ENCODE data around the gene MYO9B. TPM values are rescaled to one million over a fixed set of nuclear protein-coding genes. Genes with fewer than 3 reads are reported as not detected.

MYO9B gene
- total and polyA plus RNA-seq, 10 donors, result 70.5 to 329 (median 256) TPM

- Histone ChIP-seq H3K36me3 (no peaks in the 10 kb centered on the region), H3K4me3 (no peak overlapping the region), H3K9me3 (no peaks in the 10 kb centered on the region), H3K4me1 (no peaks in the 10 kb centered on the region), H3K27me3 (replicated peaks in 1 of 7) (peaks cover 0 to 21% (median 0%) of the 10 kb centered on the region in 7 donors), H3K27ac (no peak overlapping the region)
- TF ChIP-seq POLR2A (IDR thresholded peaks at IDR 0.05), result no peak
- TF ChIP-seq POLR2AphosphoS5 (IDR thresholded peaks at IDR 0.05), result no peak
- no peak for TF ChIP-seq CTCF (IDR thresholded peaks at IDR 0.05 in 8 of 11, conservative IDR thresholded peaks at IDR 0.05 in 3 of 11)
- WGBS, 5 donors, result 66 to 74% (median 71%) methylated on average over 13 to 15 of the region's 15 CpGs
- intact Hi-C loops (cut with DNase I; ENCODE audit: low total_unique reads), result no loop called here
- no peak for DNase-seq
Observed at GRCh38 chr19:17035842-17036424, 39.6 kb upstream of the MYO9B start.

- 85 to 93% (median 89%) methylated on average over 4 of the region's 4 CpGs for WGBS, 5 donors
- TF ChIP-seq CTCF (IDR thresholded peaks at IDR 0.05 in 8 of 11, conservative IDR thresholded peaks at IDR 0.05 in 3 of 11), result no peak
- no peak for TF ChIP-seq POLR2AphosphoS5 (IDR thresholded peaks at IDR 0.05)
- no peak for TF ChIP-seq POLR2A (IDR thresholded peaks at IDR 0.05)
- peaks cover 0 to 21% (median 0%) of the 10 kb centered on the region in 7 donors for H3K27me3 ChIP-seq (replicated peaks in 1 of 7)
- DNase-seq, result no peak
- H3K27ac ChIP-seq, result no peak overlapping the region
- H3K9me3 ChIP-seq, result no peaks in the 10 kb centered on the region
- H3K4me3 ChIP-seq, result no peak overlapping the region
- intact Hi-C loops (cut with DNase I; ENCODE audit: low total_unique reads), result no loop called here
- no peaks in the 10 kb centered on the region for H3K4me1 ChIP-seq
- no peaks in the 10 kb centered on the region for H3K36me3 ChIP-seq
Observed at GRCh38 chr19:17036640-17037039, 38.9 kb upstream of the MYO9B start.

GRCh38 chr19:17037184-17037583 lies 38.4 kb upstream of the MYO9B start:
- WGBS, 5 donors, result 89 to 97% (median 91%) methylated on average over 5 to 6 of the region's 6 CpGs
- intact Hi-C loops (cut with DNase I; ENCODE audit: low total_unique reads), result no loop called here
- no peak for TF ChIP-seq CTCF (IDR thresholded peaks at IDR 0.05 in 8 of 11, conservative IDR thresholded peaks at IDR 0.05 in 3 of 11)
- no peak for TF ChIP-seq POLR2AphosphoS5 (IDR thresholded peaks at IDR 0.05)
- no peak for TF ChIP-seq POLR2A (IDR thresholded peaks at IDR 0.05)

GRCh38 chr19:17037966-17038500 lies 37.5 kb upstream of the MYO9B start:
- 77 to 89% (median 80%) methylated on average over 13 to 15 of the region's 15 CpGs for WGBS, 5 donors
- intact Hi-C loops (cut with DNase I; ENCODE audit: low total_unique reads), result no loop called here
- DNase-seq, result no peak
- no peak overlapping the region for H3K27ac ChIP-seq
- TF ChIP-seq CTCF (IDR thresholded peaks at IDR 0.05 in 8 of 11, conservative IDR thresholded peaks at IDR 0.05 in 3 of 11) (no peak), POLR2AphosphoS5 (IDR thresholded peaks at IDR 0.05) (no peak), POLR2A (IDR thresholded peaks at IDR 0.05) (no peak)
- H3K4me3 ChIP-seq, result no peak overlapping the region
- peaks cover 0 to 21% (median 0%) of the 10 kb centered on the region in 7 donors for H3K27me3 ChIP-seq (replicated peaks in 1 of 7)
- H3K4me1 ChIP-seq, result no peaks in the 10 kb centered on the region
- no peaks in the 10 kb centered on the region for H3K36me3 ChIP-seq
- no peaks in the 10 kb centered on the region for H3K9me3 ChIP-seq

More at GRCh38 chr19:17037184-17037583, 38.4 kb upstream of the MYO9B start:
- Histone ChIP-seq H3K27ac (no peak overlapping the region), H3K4me3 (no peak overlapping the region), H3K36me3 (no peaks in the 10 kb centered on the region), H3K9me3 (no peaks in the 10 kb centered on the region), H3K4me1 (no peaks in the 10 kb centered on the region), H3K27me3 (replicated peaks in 1 of 7) (peaks cover 0 to 21% (median 0%) of the 10 kb centered on the region in 7 donors)
- DNase-seq, result no peak

All from spleen (tissue), 11 donors.